Endothelial cell of umbilical vein (primary cell): ENCODE results near the gene MOCS1. TPM values are rescaled to one million over a fixed set of nuclear protein-coding genes. Genes with fewer than 3 reads are reported as not detected.
A peak's percentile ranks its signal among the peaks of the same experiment; 100 is the strongest.

Source experiments
- BruUV-seq: library from RNA; stranded (reverse); fragments of 400-500 nt; replicated peaks from 2 replicates; lab custom pipeline; 2021; lab: Mats Ljungman, UMichigan
- CTCF ChIA-PET: fragments of 300-600, 350-600 bp; sonication (Branson Sonifier 250); formaldehyde crosslinking; loops from one replicate; lab custom pipeline; 2021; ENCODE audit warnings: antibody characterized with exemption, inconsistent platforms; lab: Charles Lee
- POLR2A ChIA-PET: fragments of 300-600, 350-600 bp; sonication (Branson Sonifier 250); formaldehyde crosslinking; loops from one replicate; lab custom pipeline; 2021; ENCODE audit warnings: antibody characterized with exemption, inconsistent platforms; lab: Charles Lee
- DNase-seq: peaks from one replicate; pipeline ENCODE4 v3.0.0-alpha.2; 2011; ENCODE audit warnings: low read depth, low spot score
- FAIRE-seq: peaks from 2 replicates; lab custom pipeline; 2011; peaks lifted over from hg19 to GRCh38; lab: Jason Lieb, UNC
- H2AFZ ChIP-seq: 2 replicates; pipeline ENCODE4 v1.6.0; 2012; ENCODE audit warnings: low read depth, low read length, control low read depth, inconsistent platforms
- H3K27ac ChIP-seq: 2 replicates; pipeline ENCODE4 v1.5.1; 2011; ENCODE audit warnings: low read depth, mild to moderate bottlenecking, control low read depth, low read length, moderate library complexity; ENCODE audit not compliant: insufficient read depth
- H3K27me3 ChIP-seq, 2 experiments: 2 replicates each; pipeline versions ENCODE4 v1.6.0 to v1.6.1; 2011; ENCODE audit warnings: low read length in 2 of 2, mixed read lengths in 1 of 2; ENCODE audit not compliant: control insufficient read depth in 2 of 2, insufficient read depth in 2 of 2
- H3K36me3 ChIP-seq, 2 experiments: 2 replicates in 1 of 2; 3 replicates in 1 of 2; pipeline ENCODE4 v1.5.1; 2011; ENCODE audit warnings: low read length in 2 of 2, mild to moderate bottlenecking in 1 of 2, moderate library complexity in 1 of 2; ENCODE audit not compliant: control insufficient read depth in 2 of 2, insufficient read depth in 2 of 2; ENCODE audit errors: extremely low read depth in 1 of 2
- H3K4me1 ChIP-seq: 3 replicates; pipeline ENCODE4 v1.5.1; 2011; ENCODE audit warnings: mild to moderate bottlenecking, low read length; ENCODE audit not compliant: control insufficient read depth, insufficient read depth; ENCODE audit errors: extremely low read depth
- H3K4me2 ChIP-seq: 2 replicates; pipeline ENCODE4 v1.6.1; 2011; ENCODE audit warnings: low read length, control low read depth, mixed read lengths; ENCODE audit not compliant: insufficient read depth
- H3K4me3 ChIP-seq, 3 experiments: fragments of 200-600 bp in 1 of 3; sonication (generic), shearing (Covaris generic) in 1 of 3; replicated peaks in 1 of 3; 2 replicates each; pipeline ENCODE4 v1.5.1; 2011 to 2016; ENCODE audit warnings: control low read depth in 3 of 3, low read length in 3 of 3, mild to moderate bottlenecking in 2 of 3, inconsistent platforms in 1 of 3, low read depth in 1 of 3, moderate library complexity in 1 of 3; ENCODE audit not compliant: insufficient read depth in 1 of 3
- H3K79me2 ChIP-seq: 2 replicates; pipeline ENCODE4 v1.6.0; 2012; ENCODE audit warnings: low read length, inconsistent platforms; ENCODE audit not compliant: control insufficient read depth, insufficient read depth
- H3K9ac ChIP-seq: replicated peaks from 2 replicates; pipeline ENCODE3; 2011; ENCODE audit warnings: low read length, control low read depth; ENCODE audit not compliant: insufficient read depth; ENCODE audit errors: extremely low read depth
- H3K9me1 ChIP-seq: replicated peaks from 3 replicates; pipeline ENCODE4 v1.6.0; 2011; ENCODE audit warnings: mild to moderate bottlenecking, low read length; ENCODE audit not compliant: control insufficient read depth, insufficient read depth; ENCODE audit errors: extremely low read depth
- H3K9me3 ChIP-seq: replicated peaks from 2 replicates; pipeline ENCODE4 v1.5.1; 2012; ENCODE audit warnings: low read length, inconsistent platforms; ENCODE audit not compliant: control insufficient read depth, insufficient read depth
- H4K20me1 ChIP-seq: replicated peaks from 2 replicates; pipeline ENCODE3; 2011; ENCODE audit warnings: mild to moderate bottlenecking, low read length; ENCODE audit not compliant: control insufficient read depth, insufficient read depth; ENCODE audit errors: extremely low read depth
- CTCF ChIP-seq, 2 donors: IDR thresholded peaks; 1 replicate in 1 of 2; 2 replicates in 1 of 2; pipeline ENCODE4 v1.5.1; 2011; ENCODE audit warnings: low read length in 2 of 2, mild to moderate bottlenecking in 2 of 2, moderate library complexity in 2 of 2, control low read depth in 1 of 2, inconsistent platforms in 1 of 2, low read depth in 1 of 2; ENCODE audit not compliant: insufficient read depth in 1 of 2; ENCODE audit errors: extremely low read depth in 1 of 2
- EZH2 ChIP-seq: IDR thresholded peaks from 2 replicates; pipeline ENCODE4 v1.6.1; 2012; ENCODE audit warnings: borderline replicate concordance, low read depth, mild to moderate bottlenecking, moderate library complexity, low read length, inconsistent platforms; ENCODE audit not compliant: severe bottlenecking
- FOS ChIP-seq: IDR thresholded peaks from 2 replicates; pipeline ENCODE4 v1.6.1; 2011; ENCODE audit warnings: mild to moderate bottlenecking, low read length, moderate library complexity, borderline replicate concordance; ENCODE audit not compliant: insufficient read depth
- JUN ChIP-seq: IDR thresholded peaks from 2 replicates; pipeline ENCODE4 v1.6.1; 2011; ENCODE audit warnings: borderline replicate concordance, low read depth; ENCODE audit not compliant: insufficient read length, insufficient read depth
- MYC ChIP-seq: IDR thresholded peaks from one replicate; pipeline ENCODE4 v1.6.1; 2011; ENCODE audit warnings: mild to moderate bottlenecking, low read depth, low read length
- POLR2AphosphoS5 ChIP-seq: IDR thresholded peaks from 2 replicates; pipeline ENCODE4 v1.6.1; 2012; ENCODE audit warnings: low read depth, mild to moderate bottlenecking, control low read depth, low read length, moderate library complexity; ENCODE audit not compliant: insufficient read depth
- dilution Hi-C: fragments of 300-500 bp; cut with MboI; formaldehyde crosslinking; loops from one replicate; pipeline ENCODE4 v1.15.0; 2019; ENCODE audit warnings: low sequenced_read_pairs; ENCODE audit not compliant: extremely low pct_ligation_motif_present
- intact Hi-C: fragments of 100-400 bp; cut with micrococcal nuclease; formaldehyde crosslinking; loops from one replicate; pipeline ENCODE4 v1.10.0; 2022
- polyA plus RNA-seq, 4 experiments: library from polyadenylated mRNA; depleted of rRNA in 3 of 4; stranded (reverse) in 3 of 4; unstranded in 1 of 4; fragments of >200 nt; gene quantifications; 2 replicates each; pipeline versions ENCODE4 v1.2.1 to v1.2.3, GENCODE V29; 2011 to 2012; ENCODE audit warnings: missing spikeins in 1 of 4
- total RNA-seq: library from RNA; stranded (reverse); gene quantifications from 2 replicates; pipeline ENCODE4 v1.2.3, GENCODE V29; 2021
- TF ChIP-seq, protein P1 (sequence below): IDR thresholded peaks from 2 replicates; pipeline ENCODE4 v1.6.1; 2011; ENCODE audit not compliant: insufficient read depth, insufficient read length

The MOCS1 gene
- total and polyA plus RNA-seq, 2 donors (not counting 3 experiments of a cell fraction or from before 2014, with no cell fraction given), result 8.3 to 12.8 TPM

DNA sequence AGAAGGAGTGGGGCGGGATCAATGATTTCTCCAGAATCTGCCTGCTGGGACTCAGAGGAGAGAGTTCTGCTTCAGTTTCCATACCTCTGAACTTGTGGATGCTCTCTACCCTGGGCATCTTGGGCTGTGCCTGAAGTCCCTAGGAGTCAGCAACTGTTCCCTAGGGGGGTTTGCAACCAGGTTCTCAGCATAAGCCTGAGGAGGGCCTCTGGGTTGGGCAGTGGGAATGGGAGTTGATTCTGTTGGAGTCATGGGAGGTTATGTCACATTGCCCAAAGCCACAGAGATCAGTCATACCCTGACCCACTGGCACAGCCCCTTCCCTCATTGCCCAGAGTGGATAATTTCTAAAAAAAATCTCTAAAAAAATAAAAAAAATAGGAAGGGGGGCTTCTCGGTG lies 47.4 kb downstream of the MOCS1 start:
- H2AFZ ChIP-seq, result no peak overlapping the region
- peak overlapping the region; percentile 86 for H3K27ac ChIP-seq
- ChIA-PET CTCF (interaction anchor here (1.0 to 13.2 kb wide), 2 partner anchors 21 to 509 kb away, joined by 3 to 313 read pairs; no protein-coding TSS in a partner anchor), POLR2A (no interaction called here)
- H3K4me1 ChIP-seq, result peaks cover 32% of the 10 kb centered on the region
- no peaks in the 10 kb centered on the region for H4K20me1 ChIP-seq
- no TSS peak for BruUV-seq
- no peak for FAIRE-seq
- H3K79me2 ChIP-seq, result no peaks in the 10 kb centered on the region
- no peaks in the 10 kb centered on the region for H3K9me3 ChIP-seq
- no peak overlapping the region for H3K4me3 ChIP-seq
- no peaks in the 10 kb centered on the region for H3K27me3 ChIP-seq
- H3K9me1 ChIP-seq, result no peaks in the 10 kb centered on the region
- no peak for DNase-seq
- intact Hi-C loops, result loop anchor here (1.0 to 10.0 kb wide), 4 partner anchors 22 to 1108 kb away; partner anchors contain the start of gene KIF6
- TF ChIP-seq FOS, result no peak
- no peak for TF ChIP-seq EZH2
- TF ChIP-seq CTCF (IDR thresholded peaks at IDR 0.05; ENCODE audit: extremely low read depth in 1 of 2, insufficient read depth in 1 of 2, low read depth in 1 of 2, low read length in 2 of 2), result no peak
- TF ChIP-seq, protein P1, sequence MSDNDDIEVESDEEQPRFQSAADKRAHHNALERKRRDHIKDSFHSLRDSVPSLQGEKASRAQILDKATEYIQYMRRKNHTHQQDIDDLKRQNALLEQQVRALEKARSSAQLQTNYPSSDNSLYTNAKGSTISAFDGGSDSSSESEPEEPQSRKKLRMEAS, result no peak
- no peak for TF ChIP-seq JUN
- no peak for TF ChIP-seq POLR2AphosphoS5
- TF ChIP-seq MYC, result no peak
- no peaks in the 10 kb centered on the region for H3K36me3 ChIP-seq
- no peak overlapping the region for H3K9ac ChIP-seq
- no peak overlapping the region for H3K4me2 ChIP-seq
- dilution Hi-C loops, result no loop called here
